GM12878 (cell line): ENCODE measurements around the gene EVX2. TPM values are rescaled to one million over a fixed set of nuclear protein-coding genes. Genes with fewer than 3 reads are reported as not detected.

Experiments used
- ATAC-seq: fragments of 200-7000 bp; cut with Tn5 transposase; 3 replicates; pipeline ENCODE4 v1.9.1; 2020; ENCODE audit warnings: mild to moderate bottlenecking, moderate library complexity
- BruUV-seq: library from RNA; stranded (reverse); fragments of 400-500 nt; replicated peaks from 2 replicates; lab custom pipeline; 2021; lab: Mats Ljungman, UMichigan
- CTCF ChIA-PET: fragments of 300-600 bp; sonication (Branson Sonifier 250); formaldehyde crosslinking; extraction: SDS; loops from one replicate; lab custom pipeline; 2021; ENCODE audit warnings: inconsistent platforms; lab: Yijun Ruan, JAX
- POLR2A ChIA-PET: fragments of 350-600 bp; formaldehyde crosslinking; extraction: SDS; loops from one replicate; lab custom pipeline; 2021; ENCODE audit warnings: inconsistent platforms; lab: Charles Lee
- RAD21 ChIA-PET: fragments of 300-600 bp; sonication (Branson Sonifier 250); formaldehyde crosslinking; loops from one replicate; lab custom pipeline; 2023; ENCODE audit warnings: antibody characterized with exemption; ENCODE audit not compliant: unreplicated experiment; lab: Charles Lee
- SMC1A ChIA-PET: fragments of 300-600 bp; sonication (Branson Sonifier 250); formaldehyde crosslinking; loops from one replicate; lab custom pipeline; 2023; ENCODE audit not compliant: unreplicated experiment, uncharacterized antibody; lab: Charles Lee
- DNase-seq: peaks from one replicate; pipeline ENCODE4 v3.0.0-alpha.2; 2011; ENCODE audit warnings: low read depth, low spot score
- FAIRE-seq: peaks from 3 replicates; lab custom pipeline; 2011; peaks lifted over from hg19 to GRCh38; lab: Jason Lieb, UNC
- H2AFZ ChIP-seq: 2 replicates; pipeline ENCODE4 v1.6.0; 2011; ENCODE audit warnings: low read depth, low read length, control low read depth; ENCODE audit not compliant: control insufficient read depth
- H3K27ac ChIP-seq: 2 replicates; pipeline ENCODE4 v1.5.1; 2011; ENCODE audit warnings: control low read depth; ENCODE audit not compliant: control insufficient read depth, insufficient read depth
- H3K27me3 ChIP-seq, 2 experiments: replicated peaks in 1 of 2; 2 replicates each; pipeline versions ENCODE4 v1.6.0 to v1.6.1; 2011; ENCODE audit warnings: low read length in 1 of 2; ENCODE audit not compliant: control insufficient read depth in 2 of 2, insufficient read depth in 2 of 2
- H3K36me3 ChIP-seq, 2 experiments: 2 replicates each; pipeline ENCODE4 v1.5.1; 2011; ENCODE audit warnings: low read length in 1 of 2; ENCODE audit not compliant: control insufficient read depth in 2 of 2, insufficient read depth in 2 of 2
- H3K4me1 ChIP-seq: 2 replicates; pipeline ENCODE4 v1.6.1; 2011; ENCODE audit warnings: mild to moderate bottlenecking, low read length, moderate library complexity, mixed read lengths; ENCODE audit not compliant: control insufficient read depth, insufficient read depth
- H3K4me2 ChIP-seq: 2 replicates; pipeline ENCODE4 v1.6.0; 2011; ENCODE audit warnings: control low read depth; ENCODE audit not compliant: control insufficient read depth, insufficient read depth
- H3K4me3 ChIP-seq: fragments of 200-600 bp; sonication (generic); 2 replicates; pipeline ENCODE4 v1.5.1; 2016
- H3K79me2 ChIP-seq: 2 replicates; pipeline ENCODE4 v1.6.0; 2011; ENCODE audit warnings: low read length; ENCODE audit not compliant: control insufficient read depth, insufficient read depth
- H3K9ac ChIP-seq: 2 replicates; pipeline ENCODE4 v1.8.0; 2011; ENCODE audit warnings: low read length, control low read depth, mixed read lengths; ENCODE audit not compliant: control insufficient read depth, insufficient read depth
- H3K9me3 ChIP-seq: replicated peaks from 3 replicates; pipeline ENCODE4 v1.5.1; 2011; ENCODE audit warnings: mild to moderate bottlenecking, low read length; ENCODE audit not compliant: control insufficient read depth, insufficient read depth
- H4K20me1 ChIP-seq: 2 replicates; pipeline ENCODE4 v1.6.0; 2011; ENCODE audit not compliant: control insufficient read depth, insufficient read depth
- BHLHE40 ChIP-seq, 2 experiments: fragments of 450-650 bp in 1 of 2; IDR thresholded peaks; 2 replicates each; pipeline ENCODE4 v1.6.1; 2011 to 2017; ENCODE audit warnings: low read depth in 2 of 2, borderline replicate concordance in 1 of 2, improper control_type of control experiment in 1 of 2, low read length in 1 of 2, mild to moderate bottlenecking in 1 of 2
- CBX5 ChIP-seq: sonication (generic); IDR thresholded peaks from 2 replicates; pipeline ENCODE4 v1.6.1; 2016; ENCODE audit warnings: low read depth, moderate library complexity, mild to moderate bottlenecking, inconsistent platforms
- CHD1 ChIP-seq: IDR thresholded peaks from 2 replicates; pipeline ENCODE4 v1.6.1; 2012; ENCODE audit warnings: low read depth, low read length, improper control_type of control experiment
- GABPA ChIP-seq: IDR thresholded peaks from 2 replicates; pipeline ENCODE4 v1.6.1; 2014; ENCODE audit warnings: antibody characterized with exemption, low read depth, mild to moderate bottlenecking, inconsistent platforms
- PAX8 ChIP-seq: fragments of 450-650 bp; IDR thresholded peaks from 2 replicates; pipeline ENCODE4 v1.6.1; 2017; ENCODE audit warnings: mild to moderate bottlenecking, moderate library complexity
- RAD21 ChIP-seq: IDR thresholded peaks from 2 replicates; pipeline ENCODE4 v1.6.1; 2011; ENCODE audit warnings: mild to moderate bottlenecking, low read depth, low read length, moderate library complexity; ENCODE audit not compliant: insufficient read depth
- RAD51 ChIP-seq: fragments of 450-650 bp; IDR thresholded peaks from 2 replicates; pipeline ENCODE4 v1.6.1; 2016; ENCODE audit warnings: moderate library complexity, mild to moderate bottlenecking, inconsistent platforms
- RCOR1 ChIP-seq: conservative IDR thresholded peaks from 2 replicates; pipeline ENCODE4 v1.6.1; 2012; ENCODE audit warnings: low read depth, low read length, improper control_type of control experiment
- SMAD5 ChIP-seq: IDR thresholded peaks from 2 replicates; pipeline ENCODE4 v1.6.1; 2016; ENCODE audit warnings: antibody characterized with exemption, low read depth
- SUZ12 ChIP-seq: fragments of 200-600 bp; sonication (generic); IDR thresholded peaks from one replicate; pipeline ENCODE4 v1.6.1; 2018; ENCODE audit warnings: antibody characterized with exemption, mild to moderate bottlenecking; ENCODE audit not compliant: unreplicated experiment
- ZBED1 ChIP-seq: IDR thresholded peaks from 2 replicates; pipeline ENCODE4 v1.6.1; 2016; ENCODE audit warnings: borderline replicate concordance
- ZNF384 ChIP-seq: IDR thresholded peaks from 2 replicates; pipeline ENCODE4 v1.6.1; 2012; ENCODE audit warnings: low read depth, mild to moderate bottlenecking, low read length, improper control_type of control experiment, borderline replicate concordance
- WGBS: methylation state at CpG from one replicate; pipeline ENCODE4 v1.1.6; 2016; ENCODE audit warnings: low lambda C conversion rate; ENCODE audit not compliant: insufficient replicate concordance, insufficient coverage; ENCODE audit errors: missing lambda C conversion rate; 5-methylcytosine and 5-hydroxymethylcytosine counted together
- in situ Hi-C: fragments of 300-500 bp; cut with MboI; formaldehyde crosslinking; loops from 9 replicates; pipeline ENCODE4 v1.14.3; 2018; ENCODE audit warnings: mixed read lengths
- intact Hi-C: fragments of 100-400 bp; cut with micrococcal nuclease; formaldehyde crosslinking; loops from one replicate; pipeline ENCODE4 v1.14.2; 2022; ENCODE audit not compliant: unreplicated experiment
- polyA plus RNA-seq, 11 experiments: library from polyadenylated mRNA; depleted of rRNA in 4 of 11; unstranded in 6 of 11; stranded (reverse) in 5 of 11; fragments of >200 nt; fragmentation: Nextera tagmentation in 4 of 11; fragmentation: Illumina TruSeq in 1 of 11; extraction: Ambion mirVana in 4 of 11; extraction: Trizol in 1 of 11; gene quantifications; 1 replicate in 1 of 11; 2 replicates in 10 of 11; pipeline versions ENCODE4 v1.2.1 to v1.2.3, GENCODE V29; 2011 to 2016; ENCODE audit warnings: inconsistent platforms in 2 of 11, missing spikeins in 2 of 11, low read depth in 1 of 11
- total RNA-seq, 4 experiments: library from RNA; depleted of rRNA in 3 of 4; stranded (reverse); fragments of >200 nt in 3 of 4; fragmentation: Illumina TruSeq in 1 of 4; extraction: Trizol in 1 of 4; gene quantifications; 2 replicates each; pipeline versions ENCODE4 v1.2.1 to v1.2.3, GENCODE V29; 2013 to 2021
- TF ChIP-seq, protein P1 (sequence below), 3 experiments: IDR thresholded peaks in 2 of 3; conservative IDR thresholded peaks in 1 of 3; 2 replicates each; pipeline ENCODE4 v1.5.1; 2011; ENCODE audit warnings: low read depth in 3 of 3, low read length in 3 of 3, mild to moderate bottlenecking in 3 of 3, control low read depth in 2 of 3, moderate library complexity in 2 of 3, inconsistent platforms in 1 of 3, mixed read lengths in 1 of 3; ENCODE audit not compliant: control insufficient read depth in 2 of 3, insufficient read depth in 1 of 3; ENCODE audit errors: extremely low read depth in 1 of 3
- TF ChIP-seq, protein P2 (sequence below): fragments of 450-650 bp; IDR thresholded peaks from 2 replicates; pipeline ENCODE4 v1.6.1; 2017; ENCODE audit warnings: mild to moderate bottlenecking

The EVX2 gene
- total and polyA plus RNA-seq, 10 of the 15 experiments (the other 5 are each of a cell fraction or from before 2014, with no cell fraction given): not detected

GRCh38 chr2:176126929-176127773 lies 43.4 kb upstream of the EVX2 start:
- peaks cover 1% of the 10 kb centered on the region; the same call in 2 of the 3 replicates for H3K9me3 ChIP-seq
- H3K27ac ChIP-seq: no peak overlapping the region
- BruUV-seq: no TSS peak
- H3K79me2 ChIP-seq: no peaks in the 10 kb centered on the region
- H3K27me3 ChIP-seq: peaks cover 7 to 29% of the 10 kb centered on the region in 2 experiments
- SMC1A ChIA-PET: interaction anchor here (0.6 to 3.1 kb wide), 24 partner anchors 13 to 1036 kb away, joined by 3 to 37 read pairs (median 4); no protein-coding TSS in a partner anchor
- no peak for DNase-seq
- H3K36me3 ChIP-seq: no peaks in the 10 kb centered on the region
- POLR2A ChIA-PET: no interaction called here
- intact Hi-C loops (loop anchor here (2.0 to 5.0 kb wide), 6 partner anchors 328 to 1035 kb away; no protein-coding TSS in a partner anchor), in situ Hi-C loops (loop anchor here (5.0 to 25.0 kb wide), 4 partner anchors 510 to 1210 kb away; no protein-coding TSS in a partner anchor)
- no peaks in the 10 kb centered on the region for H4K20me1 ChIP-seq
- WGBS: 1% methylated on average over 13 of the region's 13 CpGs
- H3K4me3 ChIP-seq: no peak overlapping the region
- H2AFZ ChIP-seq: no peak overlapping the region
- CTCF ChIA-PET: interaction anchor here (0.6 to 4.3 kb wide), 45 partner anchors 13 to 1034 kb away, joined by 3 to 79 read pairs (median 4); no protein-coding TSS in a partner anchor
- H3K4me1 ChIP-seq: no peaks in the 10 kb centered on the region
- peak; percentile 13 for FAIRE-seq
- RAD21 ChIA-PET: interaction anchor here (0.7 to 3.7 kb wide), 17 partner anchors 13 to 1036 kb away, joined by 3 to 25 read pairs (median 5); no protein-coding TSS in a partner anchor
- ATAC-seq: peak; percentile 49; the same call in 2 of the 3 replicates
- H3K4me2 ChIP-seq: no peak overlapping the region
- H3K9ac ChIP-seq: no peak overlapping the region
- no peak for TF ChIP-seq CHD1
- TF ChIP-seq RCOR1: no peak
- peak; percentile 81 for TF ChIP-seq RAD21
- no peak for TF ChIP-seq ZBED1
- TF ChIP-seq ZNF384: no peak
- TF ChIP-seq, protein P1, sequence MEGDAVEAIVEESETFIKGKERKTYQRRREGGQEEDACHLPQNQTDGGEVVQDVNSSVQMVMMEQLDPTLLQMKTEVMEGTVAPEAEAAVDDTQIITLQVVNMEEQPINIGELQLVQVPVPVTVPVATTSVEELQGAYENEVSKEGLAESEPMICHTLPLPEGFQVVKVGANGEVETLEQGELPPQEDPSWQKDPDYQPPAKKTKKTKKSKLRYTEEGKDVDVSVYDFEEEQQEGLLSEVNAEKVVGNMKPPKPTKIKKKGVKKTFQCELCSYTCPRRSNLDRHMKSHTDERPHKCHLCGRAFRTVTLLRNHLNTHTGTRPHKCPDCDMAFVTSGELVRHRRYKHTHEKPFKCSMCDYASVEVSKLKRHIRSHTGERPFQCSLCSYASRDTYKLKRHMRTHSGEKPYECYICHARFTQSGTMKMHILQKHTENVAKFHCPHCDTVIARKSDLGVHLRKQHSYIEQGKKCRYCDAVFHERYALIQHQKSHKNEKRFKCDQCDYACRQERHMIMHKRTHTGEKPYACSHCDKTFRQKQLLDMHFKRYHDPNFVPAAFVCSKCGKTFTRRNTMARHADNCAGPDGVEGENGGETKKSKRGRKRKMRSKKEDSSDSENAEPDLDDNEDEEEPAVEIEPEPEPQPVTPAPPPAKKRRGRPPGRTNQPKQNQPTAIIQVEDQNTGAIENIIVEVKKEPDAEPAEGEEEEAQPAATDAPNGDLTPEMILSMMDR (IDR thresholded peaks at IDR 0.05 in 2 of 3, conservative IDR thresholded peaks at IDR 0.05 in 1 of 3; ENCODE audit: control insufficient read depth in 2 of 3, extremely low read depth in 1 of 3, insufficient read depth in 1 of 3, low read depth in 3 of 3, low read length in 3 of 3): peak; percentile 61 to 77 (median 66)
- no peak for TF ChIP-seq GABPA
- no peak for TF ChIP-seq CBX5
- TF ChIP-seq, protein P2, sequence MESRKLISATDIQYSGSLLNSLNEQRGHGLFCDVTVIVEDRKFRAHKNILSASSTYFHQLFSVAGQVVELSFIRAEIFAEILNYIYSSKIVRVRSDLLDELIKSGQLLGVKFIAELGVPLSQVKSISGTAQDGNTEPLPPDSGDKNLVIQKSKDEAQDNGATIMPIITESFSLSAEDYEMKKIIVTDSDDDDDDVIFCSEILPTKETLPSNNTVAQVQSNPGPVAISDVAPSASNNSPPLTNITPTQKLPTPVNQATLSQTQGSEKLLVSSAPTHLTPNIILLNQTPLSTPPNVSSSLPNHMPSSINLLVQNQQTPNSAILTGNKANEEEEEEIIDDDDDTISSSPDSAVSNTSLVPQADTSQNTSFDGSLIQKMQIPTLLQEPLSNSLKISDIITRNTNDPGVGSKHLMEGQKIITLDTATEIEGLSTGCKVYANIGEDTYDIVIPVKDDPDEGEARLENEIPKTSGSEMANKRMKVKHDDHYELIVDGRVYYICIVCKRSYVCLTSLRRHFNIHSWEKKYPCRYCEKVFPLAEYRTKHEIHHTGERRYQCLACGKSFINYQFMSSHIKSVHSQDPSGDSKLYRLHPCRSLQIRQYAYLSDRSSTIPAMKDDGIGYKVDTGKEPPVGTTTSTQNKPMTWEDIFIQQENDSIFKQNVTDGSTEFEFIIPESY: no peak
- no peak for TF ChIP-seq PAX8
- no peak for TF ChIP-seq BHLHE40 (IDR thresholded peaks at IDR 0.05; ENCODE audit: borderline replicate concordance in 1 of 2, low read depth in 2 of 2, low read length in 1 of 2)
- no peak for TF ChIP-seq SMAD5
- TF ChIP-seq RAD51: no peak
- no peak for TF ChIP-seq SUZ12
